Epidermal melanocyte (primary cell): Measurements from ENCODE around the gene EHD4.

Experiments
- DNase-seq: peaks from one replicate; pipeline ENCODE4 v3.0.0; 2011; ENCODE audit warnings: low spot score; ENCODE audit not compliant: insufficient read length

EHD4 gene

DNA sequence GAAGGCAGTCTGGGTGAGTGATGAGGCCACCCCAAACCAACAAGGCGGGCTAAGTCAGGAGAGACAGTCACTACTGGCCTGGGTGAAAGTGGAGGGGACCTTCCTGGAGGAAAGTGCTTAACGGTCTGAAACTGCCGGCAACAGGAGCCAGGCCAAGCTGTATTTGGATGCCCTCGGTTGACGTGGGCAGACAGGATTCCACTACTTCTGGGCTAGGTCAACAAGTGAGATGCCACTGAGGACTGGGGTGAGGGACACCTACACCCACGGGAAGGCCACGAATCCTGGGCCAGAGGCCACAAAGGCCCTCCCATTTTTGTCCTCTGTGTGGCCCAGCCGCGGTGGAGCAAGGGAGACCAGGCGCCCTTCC is 90.8 kb downstream of the EHD4 start:
- DNase-seq: no peak

DNA sequence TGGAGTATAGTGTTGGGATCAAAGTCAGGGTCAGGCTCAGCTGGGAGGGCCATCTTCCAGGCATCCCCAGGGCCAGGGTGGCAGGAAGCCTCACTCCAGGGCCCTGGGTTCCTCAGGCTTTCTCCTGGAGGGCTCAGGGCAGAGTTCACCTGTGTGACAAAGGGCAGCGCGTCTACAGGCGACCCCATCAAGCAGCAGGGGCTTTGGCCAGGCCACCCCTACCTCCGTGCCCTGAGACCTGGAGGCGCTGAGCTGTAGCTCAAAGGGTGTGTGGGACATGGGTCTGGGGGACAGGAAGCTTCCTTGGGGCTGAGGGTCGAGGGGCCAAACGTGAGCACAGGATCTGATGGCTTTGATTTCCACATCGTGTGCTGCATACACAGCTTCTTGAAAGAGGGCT is 91.3 kb downstream of the EHD4 start:
- DNase-seq: no peak

DNA sequence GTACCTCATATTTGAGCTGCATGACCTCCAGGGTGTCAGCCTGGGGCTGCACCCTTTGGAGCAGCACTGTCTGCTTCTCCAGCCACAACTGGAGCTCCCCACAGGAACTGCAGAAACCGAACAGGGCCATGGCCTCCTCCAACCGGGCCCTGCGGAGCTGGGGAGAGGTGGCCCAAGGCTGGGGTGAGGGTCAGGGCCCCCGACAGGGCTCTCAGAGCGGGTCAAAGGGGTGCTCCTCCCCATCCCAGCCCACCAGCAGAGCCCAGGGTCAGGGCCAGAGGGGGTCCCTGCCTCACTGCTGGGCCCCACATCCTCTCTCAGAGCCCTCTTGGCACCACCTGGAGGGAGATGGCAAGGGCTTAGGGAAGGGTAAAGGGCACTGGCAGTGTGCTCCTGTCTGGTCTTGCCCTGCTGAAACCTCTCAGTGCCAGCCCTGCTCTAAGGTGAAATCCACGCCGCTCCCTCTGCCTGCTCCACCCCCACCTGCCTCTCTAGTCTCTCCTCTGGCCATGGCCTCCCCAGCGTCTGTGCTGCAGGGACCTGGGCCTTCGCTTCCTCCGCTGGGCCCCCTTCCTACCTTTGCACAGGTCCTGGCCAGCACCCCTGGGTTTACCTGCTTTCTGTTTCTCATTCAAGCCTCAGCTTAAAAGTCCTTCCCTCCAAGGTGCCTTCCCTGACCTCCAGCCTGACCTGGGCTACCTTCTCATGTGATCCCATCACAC is 92.0 kb downstream of the EHD4 start:
- DNase-seq: no peak

DNA sequence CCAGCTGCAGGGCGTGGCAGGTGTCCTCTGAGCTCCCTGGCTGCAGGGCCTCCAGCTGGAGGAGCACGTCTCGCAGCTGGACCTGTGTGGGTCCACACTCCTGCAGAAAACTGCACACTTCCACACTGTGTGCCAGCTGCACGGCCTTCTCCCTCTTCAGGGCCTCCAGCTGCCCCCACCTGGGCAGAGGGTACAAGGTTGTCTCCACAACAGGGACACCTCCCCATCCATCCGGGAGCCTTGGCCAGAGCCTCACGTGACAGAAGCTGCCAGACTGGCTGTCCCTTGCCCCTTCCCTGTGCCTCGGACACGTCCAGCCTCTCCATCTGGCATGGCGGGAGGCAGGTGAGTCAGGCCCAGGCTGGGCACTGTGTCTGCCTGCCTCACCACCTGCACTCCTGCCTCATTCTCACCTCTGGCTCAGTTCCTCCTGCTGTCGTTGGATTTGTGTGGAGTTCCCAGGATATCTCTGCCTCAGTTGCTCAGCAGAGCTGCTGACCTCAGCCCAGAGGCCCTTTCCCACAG is 93.0 kb downstream of the EHD4 start:
- no peak for DNase-seq

DNA sequence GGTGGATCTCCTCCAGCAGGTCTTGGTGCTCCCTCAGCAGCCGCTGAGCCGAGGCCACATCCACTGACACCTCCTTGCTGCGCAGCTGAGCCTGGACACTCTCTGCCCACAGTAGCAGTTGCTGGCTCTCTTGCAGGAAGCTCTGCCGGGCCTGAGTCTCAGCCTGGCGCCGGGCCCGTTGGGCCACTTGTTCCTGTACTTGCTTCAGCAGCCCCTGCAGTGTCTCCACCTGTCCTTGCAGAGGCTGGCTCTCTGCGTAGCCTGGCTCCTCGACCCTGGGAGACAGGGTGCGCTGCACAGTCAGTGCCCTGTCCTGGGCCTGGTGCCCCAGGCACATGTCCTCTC is 94.0 kb downstream of the EHD4 start:
- no peak for DNase-seq

DNA sequence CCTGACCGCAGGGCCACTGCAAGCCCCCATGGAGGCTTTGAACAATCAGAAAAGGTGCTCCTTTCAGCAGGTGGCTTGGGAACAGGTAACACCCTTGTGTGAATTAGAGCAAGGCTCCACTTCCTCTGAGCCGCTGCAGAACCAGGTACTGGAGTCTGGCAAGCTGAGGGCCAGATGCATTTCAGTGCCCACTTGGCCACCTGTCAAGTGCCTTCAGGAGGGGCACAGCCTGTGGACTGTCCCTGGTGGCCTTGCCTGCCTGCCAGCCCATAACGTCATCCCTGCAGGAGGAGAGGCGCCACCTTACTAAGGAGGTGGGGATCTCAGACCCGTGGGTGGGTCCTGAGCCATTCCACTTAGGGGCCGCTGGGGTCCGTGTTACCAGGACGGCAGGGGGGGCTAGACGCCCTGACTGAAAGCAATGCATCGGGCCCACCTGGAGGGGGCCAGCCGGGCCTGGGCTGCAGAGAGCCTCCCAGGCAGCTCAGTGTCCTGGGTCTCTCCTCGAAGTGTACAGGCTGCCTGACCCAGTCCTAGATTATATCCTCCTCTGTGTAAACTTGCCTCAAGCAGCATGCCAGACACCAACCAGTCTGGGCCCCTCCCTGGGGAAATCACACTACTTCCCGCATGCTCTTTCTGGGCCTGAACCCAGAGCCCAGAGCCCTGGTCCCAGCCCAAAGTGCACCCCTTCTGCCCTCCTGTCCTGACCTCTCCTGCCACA is 94.6 kb downstream of the EHD4 start:
- no peak for DNase-seq

DNA sequence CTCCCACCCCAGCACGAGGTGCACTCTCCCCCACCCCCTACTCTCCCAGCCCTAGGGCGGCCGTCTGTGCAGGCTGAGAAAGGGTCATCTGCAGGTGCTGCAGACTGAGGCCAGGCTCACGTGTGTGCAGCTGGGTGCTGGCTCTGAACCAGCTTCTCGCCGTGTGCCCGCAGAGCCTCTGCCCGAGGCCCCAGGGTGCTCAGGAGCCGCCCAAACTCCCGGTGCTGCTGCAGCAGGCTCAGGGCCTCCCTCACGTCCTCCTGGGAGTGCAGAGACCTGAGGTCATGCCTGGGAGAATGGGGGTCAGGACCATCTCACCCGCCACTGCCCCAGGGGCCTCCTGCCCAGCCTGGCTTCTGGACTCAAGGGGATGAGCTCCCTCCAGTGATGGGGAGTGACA is 95.7 kb downstream of the EHD4 start:
- no peak for DNase-seq

DNA sequence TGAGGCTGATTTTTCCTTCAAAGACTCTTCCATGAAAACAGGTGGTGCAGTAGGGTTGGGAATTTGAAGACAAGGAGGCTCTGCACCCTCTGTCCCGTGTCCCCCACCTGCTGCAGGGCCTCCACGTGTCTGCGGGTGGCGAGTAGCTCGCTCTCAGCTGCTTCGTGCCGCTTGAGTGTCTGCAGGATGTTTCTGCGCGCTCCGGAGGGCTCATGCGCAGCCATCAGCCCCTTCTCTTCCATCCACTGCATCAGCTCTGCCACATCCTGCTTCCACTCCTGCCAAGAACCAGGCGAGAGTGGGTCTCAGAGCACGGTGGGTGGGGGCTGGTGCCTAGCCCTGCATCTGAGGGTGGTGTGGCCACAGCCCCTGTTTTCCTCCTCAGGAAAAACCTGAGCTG is 96.3 kb downstream of the EHD4 start:
- no peak for DNase-seq

DNA sequence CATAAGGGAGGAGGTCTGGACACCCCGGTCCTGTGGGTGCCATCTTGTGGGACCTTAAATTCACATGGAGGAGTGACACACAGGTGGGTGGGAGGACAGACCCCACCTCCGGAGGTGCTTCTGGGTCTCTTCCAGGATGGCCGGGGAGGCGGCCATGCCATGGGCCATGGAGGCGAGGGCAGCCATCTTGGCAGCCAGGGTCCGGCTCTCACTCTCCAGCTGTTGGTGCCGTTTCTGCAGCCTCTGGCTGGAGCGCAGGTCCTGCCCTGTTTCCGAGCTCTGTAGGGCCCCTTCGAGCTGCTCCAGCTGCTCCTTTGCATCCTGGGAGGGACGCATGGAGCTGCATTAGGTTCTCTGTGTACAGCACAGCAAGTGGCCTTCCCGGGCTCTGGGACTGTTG is 97.6 kb downstream of the EHD4 start:
- DNase-seq: no peak

DNA sequence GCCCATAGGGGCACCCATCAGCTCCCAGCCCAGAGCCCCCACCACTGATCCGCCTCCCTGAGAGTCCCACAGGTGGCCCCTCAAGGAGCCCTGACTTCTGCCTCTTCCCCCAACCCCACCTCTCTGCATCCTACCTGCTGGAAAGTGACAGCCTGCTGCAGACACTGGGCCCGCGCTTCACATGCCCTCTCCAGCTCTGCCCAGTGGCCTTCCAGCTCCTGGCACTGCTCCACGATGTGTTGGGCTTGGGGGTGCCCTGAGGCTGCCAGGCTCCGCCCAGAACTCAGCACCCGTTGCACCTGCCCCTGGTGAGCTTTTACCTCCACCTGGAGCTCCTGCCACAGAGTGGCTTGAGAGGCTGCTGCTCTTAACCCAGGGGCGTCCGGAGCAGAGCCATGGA is 98.6 kb downstream of the EHD4 start:
- DNase-seq: no peak

DNA sequence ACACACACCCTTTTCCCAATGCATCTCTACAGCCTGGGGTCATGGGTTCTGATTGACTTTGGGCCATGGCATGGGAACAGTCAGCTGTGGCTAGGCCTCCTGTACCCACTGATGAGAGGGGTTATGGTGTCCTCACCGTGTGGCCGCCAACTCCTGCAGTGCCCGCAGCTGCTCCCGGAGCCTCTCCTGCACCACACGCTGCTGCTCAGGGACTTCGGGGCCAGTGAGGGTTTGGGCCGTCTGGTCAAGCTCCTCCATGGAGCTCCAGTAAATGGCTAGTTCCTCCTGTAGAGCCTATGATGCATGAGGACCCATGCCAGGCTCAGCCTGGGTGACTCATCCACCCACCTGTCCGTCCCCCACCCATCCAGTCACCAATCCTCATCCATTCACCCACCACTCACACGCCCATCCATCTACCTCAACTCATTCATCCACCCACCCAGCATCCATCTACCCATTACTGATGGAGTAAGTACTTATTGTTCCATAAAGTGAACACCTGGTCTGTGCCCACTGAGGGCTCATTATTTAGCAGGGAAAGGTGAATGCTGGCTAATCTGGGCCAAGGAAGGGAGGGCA is 100.1 kb downstream of the EHD4 start:
- DNase-seq: no peak

DNA sequence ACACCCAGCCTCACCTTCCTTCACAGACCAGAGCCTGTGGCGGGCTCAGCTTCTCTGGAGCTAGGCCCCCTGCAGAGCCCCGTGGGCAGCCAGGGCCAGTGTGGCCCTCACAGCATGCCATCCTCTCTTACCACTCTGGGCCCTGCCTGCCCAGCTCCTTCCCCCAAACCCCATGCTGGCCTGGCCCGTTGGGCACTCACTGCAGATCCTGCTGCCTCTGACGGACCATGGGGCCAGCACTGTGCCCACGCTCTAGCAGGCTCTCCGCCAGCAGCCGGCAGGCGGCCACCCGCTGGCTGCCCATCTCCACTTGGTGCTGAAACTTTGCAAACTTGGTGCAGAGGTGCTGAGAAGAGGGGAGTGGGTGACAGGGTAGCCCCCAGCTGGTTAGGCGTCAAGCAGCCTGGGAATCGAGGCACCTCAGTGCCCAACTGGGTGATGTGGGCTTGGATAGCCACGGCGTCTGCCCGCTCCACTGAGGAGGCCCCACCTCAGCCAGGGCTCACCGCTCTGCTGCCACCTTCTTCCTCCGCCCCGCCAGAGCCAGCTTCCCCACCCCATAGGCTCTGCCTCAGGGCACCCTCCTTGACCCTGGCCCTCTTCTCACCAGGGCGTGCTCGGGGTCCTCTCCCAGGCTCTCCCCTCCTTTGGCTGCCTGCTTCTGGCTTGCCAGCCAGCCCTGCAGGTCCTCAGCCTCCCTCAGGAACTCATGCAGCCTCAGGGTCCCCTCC is 101.0 kb downstream of the EHD4 start:
- DNase-seq: no peak

DNA sequence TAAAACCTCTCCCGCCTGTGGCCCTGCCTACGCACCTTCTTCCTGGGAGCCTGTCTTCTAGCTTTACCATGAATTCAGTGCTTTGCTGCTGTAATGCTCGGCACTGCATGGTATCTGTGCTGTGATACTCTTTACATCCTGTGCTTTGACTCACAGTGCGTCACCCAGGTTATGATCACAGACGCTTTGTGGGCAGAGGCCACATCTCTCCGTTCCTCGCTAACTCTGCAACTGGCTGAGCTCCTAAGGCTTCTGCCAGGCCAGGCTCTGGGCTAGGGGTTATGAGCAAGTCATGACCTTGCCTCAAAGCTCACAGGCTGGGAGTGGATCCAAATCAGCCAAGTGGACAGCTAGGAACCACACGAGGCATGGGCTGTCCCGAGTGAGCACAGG is 101.7 kb downstream of the EHD4 start:
- no peak for DNase-seq

DNA sequence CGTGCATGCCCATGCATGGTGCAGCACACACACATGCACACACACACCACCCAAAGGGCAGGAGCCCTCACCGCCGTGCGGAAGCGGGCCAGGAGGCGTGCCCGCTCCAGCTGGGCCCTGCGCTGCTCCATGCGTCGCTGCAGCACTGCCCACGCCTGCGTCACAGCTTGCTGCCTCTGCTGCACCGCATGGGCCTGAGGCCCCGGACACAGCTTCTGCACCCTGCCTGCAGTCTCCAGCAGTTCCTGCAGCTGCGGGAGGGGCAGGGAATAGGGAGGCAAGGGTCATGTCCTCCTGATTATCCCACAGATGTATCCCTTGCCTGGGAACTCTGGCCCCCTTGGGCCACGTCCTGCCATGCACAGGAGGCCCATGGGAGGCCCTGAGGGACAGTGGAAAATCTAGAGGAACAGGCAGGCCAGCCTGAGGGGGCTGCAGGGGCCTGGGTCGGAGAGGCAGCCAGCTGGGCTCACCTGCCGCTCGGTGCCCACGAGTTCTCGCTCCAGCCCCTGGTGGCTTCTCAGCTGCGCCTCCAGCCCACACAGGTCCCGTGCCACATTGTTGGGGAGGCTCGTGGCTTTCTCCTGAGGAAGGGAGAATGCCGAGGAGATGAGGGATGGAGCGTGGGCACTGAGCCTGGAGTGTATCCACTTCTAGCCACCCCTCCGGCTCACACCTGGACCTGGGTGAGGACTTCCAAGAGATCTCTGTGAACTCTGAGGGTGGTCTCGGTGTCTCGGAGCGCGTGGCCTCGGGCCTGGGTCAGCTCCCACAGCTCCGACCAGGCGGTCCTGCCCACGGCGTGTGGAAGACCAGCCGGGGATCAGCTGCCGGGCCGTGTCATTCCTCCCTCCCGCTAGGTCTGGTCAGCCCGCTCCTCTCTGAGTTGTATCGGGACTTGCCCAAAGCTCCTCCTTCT is 102.3 kb downstream of the EHD4 start:
- no peak for DNase-seq

DNA sequence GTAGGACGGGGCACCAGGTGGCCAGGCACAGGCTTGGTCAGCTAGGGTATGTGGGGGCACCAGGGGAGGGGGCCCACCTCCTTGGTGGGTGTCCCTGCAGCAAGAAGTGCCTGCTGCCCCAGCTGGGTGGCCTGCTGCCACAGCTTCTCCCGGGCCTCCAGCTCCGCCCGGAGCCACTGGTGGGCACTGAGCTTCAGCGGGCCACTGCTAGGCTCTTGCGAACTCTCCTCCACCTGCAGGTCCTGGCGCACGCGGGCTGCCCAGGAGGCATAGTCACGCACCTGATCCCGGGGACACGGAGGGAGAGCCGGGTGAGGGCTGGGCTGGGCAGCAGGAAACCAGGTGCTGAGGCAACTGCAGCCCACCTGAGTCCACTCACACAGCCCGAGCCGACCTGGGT is 104.0 kb downstream of the EHD4 start:
- DNase-seq: no peak

DNA sequence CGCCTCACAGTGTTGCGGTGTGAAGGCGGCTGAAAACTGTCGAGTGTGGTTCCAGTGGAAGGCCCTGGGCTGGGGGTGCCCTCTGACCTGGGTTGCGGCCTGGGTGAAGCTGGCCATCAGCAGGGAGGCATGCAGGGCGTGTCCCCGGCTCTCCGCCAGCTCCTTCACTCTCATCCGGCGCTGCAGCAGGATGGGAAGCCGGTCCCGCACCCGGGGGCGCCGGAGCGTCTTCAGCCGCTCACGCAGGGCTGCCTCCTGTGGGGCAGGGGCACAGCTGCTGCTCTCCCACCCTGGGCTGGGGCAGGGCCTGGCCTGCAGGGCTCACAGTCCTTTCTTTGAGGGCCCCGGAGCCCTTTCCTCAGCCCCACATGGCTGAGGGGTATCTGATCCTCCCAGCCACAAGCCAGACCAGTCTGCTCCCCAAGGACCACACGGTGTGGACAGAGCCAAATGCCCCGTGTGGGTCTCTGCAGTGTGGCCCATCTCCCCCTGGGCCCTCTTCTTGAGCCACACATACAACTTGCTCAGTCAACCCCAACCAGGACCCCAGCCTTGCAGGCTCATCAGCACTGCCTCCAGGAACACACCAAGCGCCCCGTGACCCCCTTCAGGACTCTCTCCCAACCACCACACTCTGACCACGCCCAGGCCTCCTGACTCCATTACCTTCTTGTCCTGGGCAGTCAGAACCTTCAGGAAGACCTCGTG is 105.3 kb downstream of the EHD4 start:
- no peak for DNase-seq

DNA sequence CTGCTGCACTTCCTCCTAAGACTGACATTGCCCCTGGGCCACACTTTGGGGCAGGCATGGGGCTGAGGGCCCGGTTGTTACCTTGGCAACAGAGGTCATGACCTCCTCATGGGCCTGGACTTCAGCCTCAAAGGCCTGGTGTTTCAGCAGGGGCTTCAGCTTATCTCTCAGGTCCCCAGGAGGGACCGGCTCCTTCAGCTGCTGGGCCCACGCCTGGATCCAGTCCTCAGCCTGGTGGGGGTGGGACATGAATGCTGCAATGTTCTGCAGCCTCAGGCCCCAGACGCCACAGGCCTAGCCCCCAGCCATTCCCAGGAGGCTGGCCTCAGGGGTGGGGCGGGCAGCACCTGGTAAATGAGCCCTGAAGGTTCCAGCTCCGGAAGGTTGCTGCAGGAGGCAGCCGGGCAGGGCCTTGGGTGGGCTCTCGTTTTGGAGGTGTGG is 106.1 kb downstream of the EHD4 start:
- DNase-seq: no peak

DNA sequence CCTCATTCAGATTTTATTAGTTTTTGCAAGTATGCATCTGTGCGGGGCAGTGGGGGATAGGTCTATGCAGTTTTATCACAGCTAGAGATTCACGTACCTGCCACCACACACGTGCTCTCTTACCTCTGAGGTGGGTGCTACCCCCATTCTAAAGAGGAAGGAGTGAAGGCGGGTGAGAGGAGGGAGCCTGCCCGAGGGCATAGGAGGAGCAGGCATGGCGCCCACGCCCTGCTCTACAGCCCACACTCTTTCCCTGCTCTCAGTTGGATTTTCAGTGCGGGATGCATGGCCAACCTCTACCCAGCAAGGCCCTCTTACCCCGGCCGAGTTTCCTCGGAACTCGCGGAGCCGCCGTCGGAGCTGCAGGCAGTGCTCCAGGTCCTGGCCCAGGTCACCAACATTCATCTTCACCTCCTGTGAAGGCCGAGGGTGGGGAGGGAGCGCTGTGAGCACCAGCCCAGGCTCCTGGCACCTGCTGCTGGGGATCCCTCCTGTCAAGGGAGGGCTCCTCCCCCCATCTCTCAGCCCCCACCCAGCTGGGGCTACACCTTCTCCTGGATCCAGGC is 106.8 kb downstream of the EHD4 start:
- no peak for DNase-seq

DNA sequence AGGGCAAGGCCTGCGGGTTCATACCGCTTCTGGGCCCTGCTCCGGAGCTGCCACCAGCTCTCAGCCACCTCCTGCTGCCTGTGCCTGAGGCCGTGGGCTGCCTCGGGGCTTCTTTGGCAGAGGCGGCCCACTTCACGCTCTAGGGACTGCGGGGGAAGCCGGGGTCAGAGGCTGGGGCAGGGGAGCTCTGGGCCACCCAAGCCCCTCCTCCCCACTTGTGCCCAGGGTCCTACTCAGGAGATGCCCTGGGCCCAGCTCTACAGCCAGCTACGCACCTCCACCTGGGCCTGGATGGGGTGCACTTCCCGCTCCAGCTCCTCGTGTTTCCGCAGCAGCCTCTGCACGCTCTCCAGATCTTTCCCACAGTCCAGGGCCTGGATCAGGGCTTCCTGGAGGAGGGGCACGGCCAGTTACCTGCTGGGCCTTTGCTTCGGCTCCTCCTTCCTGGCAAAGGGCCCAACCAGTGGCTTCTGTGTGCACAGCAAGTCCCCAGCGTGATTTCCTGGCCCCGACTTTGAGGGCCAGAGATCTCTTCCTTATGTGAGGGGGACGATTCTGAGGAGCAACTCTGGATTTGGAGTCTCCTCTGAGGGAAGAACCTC is 109.7 kb downstream of the EHD4 start:
- DNase-seq: no peak
